Gastrocnemius medialis (tissue), 4 donors: ENCODE results near the gene CLDN22. TPM values are rescaled to one million over a fixed set of nuclear protein-coding genes. Genes with fewer than 3 reads are reported as not detected.

Experiments
- ATAC-seq, 2 donors: fragments of 150-250 bp; one replicate each; pipeline ENCODE4 v1.9.1; 2016
- DNase-seq, 2 donors: peaks; one replicate each; pipeline ENCODE4 v3.0.0-alpha.2; 2019
- H3K27ac ChIP-seq, 4 donors: fragments of 200-600 bp; sonication (generic); 1 replicate in 1 of 4; 2 replicates in 3 of 4; pipeline ENCODE4 v1.5.1; 2016 to 2018; ENCODE audit warnings: mild to moderate bottlenecking in 2 of 4, moderate library complexity in 1 of 4
- H3K27me3 ChIP-seq, 3 donors: fragments of 200-600 bp; sonication (generic) in 2 of 3; 1 replicate in 1 of 3; 2 replicates in 2 of 3; pipeline versions ENCODE4 v1.5.1 to v1.6.0; 2016 to 2019; ENCODE audit warnings: mild to moderate bottlenecking in 1 of 3, moderate library complexity in 1 of 3
- H3K36me3 ChIP-seq, 2 donors: fragments of 200-600 bp; sonication (generic) in 1 of 2; one replicate each; pipeline ENCODE4 v1.5.1; 2017 to 2018
- H3K4me1 ChIP-seq, 2 donors: fragments of 200-600 bp; sonication (generic) in 1 of 2; one replicate each; pipeline ENCODE4 v1.5.1; 2016 to 2017; ENCODE audit warnings: mild to moderate bottlenecking in 2 of 2
- H3K4me3 ChIP-seq, 4 donors: fragments of 200-600 bp; sonication (generic) in 3 of 4; 1 replicate in 1 of 4; 2 replicates in 3 of 4; pipeline ENCODE4 v1.5.1; 2016 to 2019; ENCODE audit warnings: mild to moderate bottlenecking in 2 of 4
- H3K9me3 ChIP-seq, 3 donors: fragments of 200-600 bp; sonication (generic) in 2 of 3; 1 replicate in 1 of 3; 2 replicates in 2 of 3; pipeline ENCODE4 v1.5.1; 2016 to 2019
- POLR2A ChIP-seq, 2 donors: fragments of 450-650 bp; IDR thresholded peaks; one replicate each; pipeline ENCODE4 v1.6.1; 2017; ENCODE audit warnings: antibody characterized with exemption in 2 of 2, mild to moderate bottlenecking in 2 of 2, moderate library complexity in 2 of 2
- in situ Hi-C, 4 donors: fragments of 200-750 bp; cut with MboI; loops; one replicate each; pipeline versions ENCODE4 v1.15.0 to v1.8.0; 2017; ENCODE audit warnings: low sequenced_read_pairs in 4 of 4
- intact Hi-C: fragments of 100-400 bp; cut with DNase I; formaldehyde crosslinking; loops from one replicate; pipeline ENCODE4 v1.15.1; 2023; ENCODE audit warnings: low total_unique reads
- total RNA-seq, 4 donors: library from RNA; depleted of rRNA; stranded (reverse); fragments of >200 nt; gene quantifications; one replicate each; pipeline versions ENCODE4 v1.1.0 to v1.2.3, GENCODE V29; 2016
- TF ChIP-seq, protein P1 (sequence below), 5 experiments: fragments of 450-650 bp in 3 of 5; fragments of 200-600 bp in 2 of 5; sonication (generic) in 2 of 5; IDR thresholded peaks in 4 of 5; conservative IDR thresholded peaks in 1 of 5; 1 replicate in 4 of 5; 2 replicates in 1 of 5; pipeline ENCODE4 v1.5.1; 2016 to 2019; ENCODE audit warnings: antibody characterized with exemption in 5 of 5, mild to moderate bottlenecking in 3 of 5, moderate library complexity in 3 of 5

The CLDN22 gene
- total RNA-seq, 4 donors from 2014 or later, result not detected

GRCh38 chr4:183314806-183315205 is 5.3 kb downstream of the CLDN22 start:
- Histone ChIP-seq H3K9me3 (no peaks in the 10 kb centered on the region), H3K27ac (no peak overlapping the region), H3K36me3 (peaks cover 0 to 14% of the 10 kb centered on the region in 2 donors), H3K4me1 (no peaks in the 10 kb centered on the region), H3K4me3 (no peak overlapping the region), H3K27me3 (no peaks in the 10 kb centered on the region)
- DNase-seq (no peak), ATAC-seq (no peak)
- intact Hi-C loops (no loop called here), in situ Hi-C loops (loop anchor here in 1 of 4 donors (25.0 kb wide), 1 partner anchor 97 kb away; no protein-coding TSS in a partner anchor)
- no peak for TF ChIP-seq POLR2A (IDR thresholded peaks at IDR 0.05)
- TF ChIP-seq, protein P1, sequence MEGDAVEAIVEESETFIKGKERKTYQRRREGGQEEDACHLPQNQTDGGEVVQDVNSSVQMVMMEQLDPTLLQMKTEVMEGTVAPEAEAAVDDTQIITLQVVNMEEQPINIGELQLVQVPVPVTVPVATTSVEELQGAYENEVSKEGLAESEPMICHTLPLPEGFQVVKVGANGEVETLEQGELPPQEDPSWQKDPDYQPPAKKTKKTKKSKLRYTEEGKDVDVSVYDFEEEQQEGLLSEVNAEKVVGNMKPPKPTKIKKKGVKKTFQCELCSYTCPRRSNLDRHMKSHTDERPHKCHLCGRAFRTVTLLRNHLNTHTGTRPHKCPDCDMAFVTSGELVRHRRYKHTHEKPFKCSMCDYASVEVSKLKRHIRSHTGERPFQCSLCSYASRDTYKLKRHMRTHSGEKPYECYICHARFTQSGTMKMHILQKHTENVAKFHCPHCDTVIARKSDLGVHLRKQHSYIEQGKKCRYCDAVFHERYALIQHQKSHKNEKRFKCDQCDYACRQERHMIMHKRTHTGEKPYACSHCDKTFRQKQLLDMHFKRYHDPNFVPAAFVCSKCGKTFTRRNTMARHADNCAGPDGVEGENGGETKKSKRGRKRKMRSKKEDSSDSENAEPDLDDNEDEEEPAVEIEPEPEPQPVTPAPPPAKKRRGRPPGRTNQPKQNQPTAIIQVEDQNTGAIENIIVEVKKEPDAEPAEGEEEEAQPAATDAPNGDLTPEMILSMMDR (IDR thresholded peaks at IDR 0.05 in 4 of 5, conservative IDR thresholded peaks at IDR 0.05 in 1 of 5), result no peak

DNA sequence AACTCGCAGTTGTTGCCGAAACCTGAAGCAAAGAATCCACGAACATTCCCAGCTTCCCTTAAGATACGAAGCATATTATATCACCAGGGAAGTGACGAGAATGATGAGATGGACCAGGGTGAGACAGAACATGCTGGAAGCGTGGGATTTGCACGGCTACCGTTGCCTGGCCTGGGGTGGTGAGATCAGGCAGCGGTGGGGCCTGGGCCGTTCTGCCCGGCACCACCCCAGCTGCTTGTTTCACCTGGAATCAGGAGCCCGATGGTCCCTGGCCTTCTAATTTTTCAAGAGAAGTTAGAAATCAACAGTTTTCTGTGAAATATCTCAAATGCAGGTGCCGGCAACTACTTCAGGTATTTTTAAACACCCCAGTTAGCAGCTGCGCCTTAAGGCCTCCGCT is 5.7 kb downstream of the CLDN22 start:
- H3K4me1 ChIP-seq, result no peaks in the 10 kb centered on the region
- no peaks in the 10 kb centered on the region for H3K27me3 ChIP-seq
- H3K4me3 ChIP-seq, result no peak overlapping the region
- in situ Hi-C loops (loop anchor here in 1 of 4 donors (25.0 kb wide), 1 partner anchor 98 kb away; no protein-coding TSS in a partner anchor), intact Hi-C loops (no loop called here)
- ATAC-seq (no peak), DNase-seq (no peak)
- peaks cover 0 to 14% of the 10 kb centered on the region in 2 donors for H3K36me3 ChIP-seq
- H3K9me3 ChIP-seq, result no peaks in the 10 kb centered on the region
- TF ChIP-seq, protein P1 (IDR thresholded peaks at IDR 0.05 in 4 of 5, conservative IDR thresholded peaks at IDR 0.05 in 1 of 5), result no peak
- H3K27ac ChIP-seq, result no peak overlapping the region

- ATAC-seq, result no peak
- Histone ChIP-seq H3K27ac (no peak overlapping the region), H3K4me1 (no peaks in the 10 kb centered on the region), H3K4me3 (no peak overlapping the region), H3K36me3 (peaks cover 0 to 14% of the 10 kb centered on the region in 2 donors), H3K9me3 (no peaks in the 10 kb centered on the region), H3K27me3 (no peaks in the 10 kb centered on the region)
- intact Hi-C loops (no loop called here), in situ Hi-C loops (loop anchor here in 1 of 4 donors (25.0 kb wide), 1 partner anchor 99 kb away; no protein-coding TSS in a partner anchor)
- no peak for TF ChIP-seq POLR2A (IDR thresholded peaks at IDR 0.05)
- TF ChIP-seq, protein P1 (IDR thresholded peaks at IDR 0.05 in 4 of 5, conservative IDR thresholded peaks at IDR 0.05 in 1 of 5), result no peak
- DNase-seq, result no peak
These were observed 7.2 kb downstream of the CLDN22 start for GRCh38 chr4:183312841-183313240.

- Histone ChIP-seq H3K27me3 (no peaks in the 10 kb centered on the region), H3K9me3 (no peaks in the 10 kb centered on the region), H3K36me3 (no peaks in the 10 kb centered on the region), H3K4me1 (no peaks in the 10 kb centered on the region), H3K27ac (no peak overlapping the region), H3K4me3 (no peak overlapping the region)
- no peak for TF ChIP-seq POLR2A (IDR thresholded peaks at IDR 0.05)
- TF ChIP-seq, protein P1 (IDR thresholded peaks at IDR 0.05 in 4 of 5, conservative IDR thresholded peaks at IDR 0.05 in 1 of 5), result no peak
- DNase-seq, result no peak
- in situ Hi-C loops, result loop anchor here in 1 of 4 donors (25.0 kb wide), 1 partner anchor 105 kb away; no protein-coding TSS in a partner anchor
- intact Hi-C loops, result no loop called here
- ATAC-seq, result no peak
These were observed 13.3 kb downstream of the CLDN22 start for GRCh38 chr4:183306811-183307210.

DNA sequence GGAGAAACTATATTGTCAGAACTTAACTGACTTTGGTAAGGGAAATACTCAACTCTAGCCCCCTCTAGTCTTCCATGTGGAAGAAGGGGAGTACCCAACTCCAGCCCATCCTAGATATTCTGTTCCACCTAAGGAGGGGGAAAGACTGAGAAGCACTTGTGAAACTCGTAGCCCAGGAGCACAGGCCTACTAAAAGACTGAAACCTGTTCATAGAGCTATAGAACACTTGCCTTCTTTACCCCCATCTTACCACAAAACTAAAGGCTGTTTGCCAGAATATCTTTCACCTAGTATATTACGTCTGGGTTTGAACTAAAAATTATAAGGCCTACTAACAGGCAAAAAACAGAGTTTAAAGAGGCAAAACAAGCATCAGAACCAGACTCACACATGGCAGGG is 15.5 kb downstream of the CLDN22 start:
- Histone ChIP-seq H3K4me3 (no peak overlapping the region), H3K9me3 (no peaks in the 10 kb centered on the region), H3K4me1 (no peaks in the 10 kb centered on the region), H3K27me3 (no peaks in the 10 kb centered on the region), H3K36me3 (no peaks in the 10 kb centered on the region), H3K27ac (no peak overlapping the region)
- TF ChIP-seq, protein P1 (IDR thresholded peaks at IDR 0.05 in 4 of 5, conservative IDR thresholded peaks at IDR 0.05 in 1 of 5), result no peak
- TF ChIP-seq POLR2A (IDR thresholded peaks at IDR 0.05), result no peak
- no peak for ATAC-seq
- in situ Hi-C loops (loop anchor here in 1 of 4 donors (25.0 kb wide), 1 partner anchor 108 kb away; no protein-coding TSS in a partner anchor), intact Hi-C loops (no loop called here)
- DNase-seq, result no peak
